GM21825 (cell line): Measurements from ENCODE around the gene MRPL33.

Experiments used
- ATAC-seq: cut with Tn5 transposase; IDR thresholded peaks from one replicate; pipeline ENCODE4 v1.9.1; 2021; ENCODE audit warnings: mild to moderate bottlenecking, moderate library complexity; ENCODE audit not compliant: unreplicated experiment

MRPL33 gene

DNA sequence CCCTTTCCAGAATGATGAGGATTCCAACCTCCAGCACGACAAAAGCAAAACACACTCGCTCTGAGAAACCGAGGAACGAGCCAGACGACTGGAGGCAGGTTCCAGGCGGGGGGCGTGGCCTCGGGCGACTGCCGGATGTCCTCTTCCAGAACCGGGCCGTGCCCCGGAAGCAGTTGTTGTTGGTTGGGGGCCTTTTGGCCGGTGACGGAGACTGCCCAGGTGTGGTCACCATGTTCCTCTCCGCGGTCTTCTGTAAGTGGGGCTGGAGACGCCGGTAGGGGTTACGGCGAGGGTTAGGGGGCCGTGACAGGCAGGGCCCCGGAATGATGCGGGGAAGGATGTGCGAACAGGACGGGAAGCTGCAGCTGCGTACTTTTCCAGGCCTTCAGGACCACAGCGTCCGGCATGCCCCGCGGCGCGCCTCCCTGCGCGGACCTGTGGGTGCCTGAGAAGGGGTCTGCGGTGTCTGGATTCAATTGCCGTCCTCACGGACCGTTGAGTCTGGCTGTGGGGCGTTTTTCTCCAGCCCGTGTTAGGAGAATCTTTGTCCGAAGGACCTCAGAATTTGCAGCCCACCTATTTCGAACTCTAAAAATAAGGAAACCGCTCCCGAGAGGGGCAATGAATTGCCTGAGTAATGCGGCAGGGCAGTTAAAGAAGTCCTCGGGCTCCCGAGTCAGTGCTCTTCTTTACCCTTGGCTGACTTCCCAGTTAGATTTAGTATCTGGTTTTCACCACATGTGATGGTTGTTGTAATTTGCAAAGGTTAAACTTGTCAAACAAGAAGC lies at the start of gene MRPL33:
MRPL33 (plus strand) TSS at position 172 of the 788 bp plus-strand sequence; CDS start at position 231, 59 bp downstream.
- peak; percentile 94 for ATAC-seq

DNA sequence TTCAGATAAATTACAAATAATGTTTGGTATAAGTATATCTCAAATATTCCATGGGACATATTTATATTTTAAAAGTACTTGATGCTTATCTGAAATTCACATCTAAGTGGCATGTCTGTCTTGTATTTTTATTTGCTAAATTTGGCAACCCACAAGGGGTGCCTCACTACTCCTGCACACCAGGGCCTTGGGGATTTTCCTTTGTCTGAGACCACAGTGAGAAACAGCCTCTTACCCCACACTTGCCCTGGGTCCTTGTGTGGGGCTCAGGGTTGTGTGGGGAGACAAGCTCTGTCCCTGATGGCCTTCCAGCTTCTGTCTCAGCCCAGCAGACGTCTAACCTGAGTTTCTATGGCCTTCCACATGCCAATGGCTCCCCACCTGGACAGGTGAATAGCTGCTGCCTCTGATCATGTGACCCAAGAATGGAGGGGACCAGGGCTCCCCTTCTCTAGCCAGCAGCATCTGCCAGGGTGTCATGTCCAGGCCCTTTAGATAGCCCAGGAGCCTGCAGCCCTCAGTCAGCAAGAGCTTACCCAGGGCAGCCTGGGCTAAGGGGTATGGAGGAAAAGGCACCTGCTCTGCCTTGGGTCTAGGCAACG lies 49.5 kb upstream of the MRPL33 start:
- ATAC-seq: no peak

DNA sequence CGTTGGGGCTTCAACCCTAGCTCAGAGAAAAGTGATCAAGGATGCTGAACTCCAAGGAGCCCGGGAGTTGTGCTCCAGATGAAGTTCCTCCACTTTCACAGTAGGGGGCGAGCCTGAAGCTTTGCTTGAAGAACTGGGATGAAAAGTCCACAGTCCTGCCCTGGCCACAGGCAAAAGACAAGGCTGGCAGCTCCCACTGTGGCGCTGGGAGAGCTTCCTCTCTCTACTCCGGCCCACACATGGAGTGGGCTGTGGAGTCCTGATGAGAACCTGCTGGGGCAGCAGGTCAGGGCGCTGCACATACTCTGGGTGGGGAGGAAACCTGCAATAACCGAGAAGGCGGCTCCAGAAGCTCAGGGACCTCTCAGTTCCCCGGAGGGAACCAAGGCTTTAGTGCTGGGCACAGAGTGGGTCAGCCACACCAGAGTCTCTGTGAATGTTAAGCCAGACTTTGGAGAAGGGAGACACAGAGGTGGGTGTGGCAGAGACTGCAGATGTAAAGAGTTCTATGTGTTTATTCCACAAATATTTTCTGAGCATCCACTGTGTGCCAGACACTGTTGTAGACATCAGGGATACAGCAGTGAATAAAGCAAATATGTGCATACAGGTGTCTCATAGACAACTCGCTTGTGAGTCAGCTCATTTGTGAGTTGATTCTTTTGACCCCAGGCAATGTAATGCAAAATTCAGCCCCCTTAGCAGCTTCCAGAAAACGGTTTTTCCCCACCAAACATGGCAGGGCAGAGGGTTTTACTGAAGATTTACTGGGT lies 48.0 kb upstream of the MRPL33 start:
- no peak for ATAC-seq

DNA sequence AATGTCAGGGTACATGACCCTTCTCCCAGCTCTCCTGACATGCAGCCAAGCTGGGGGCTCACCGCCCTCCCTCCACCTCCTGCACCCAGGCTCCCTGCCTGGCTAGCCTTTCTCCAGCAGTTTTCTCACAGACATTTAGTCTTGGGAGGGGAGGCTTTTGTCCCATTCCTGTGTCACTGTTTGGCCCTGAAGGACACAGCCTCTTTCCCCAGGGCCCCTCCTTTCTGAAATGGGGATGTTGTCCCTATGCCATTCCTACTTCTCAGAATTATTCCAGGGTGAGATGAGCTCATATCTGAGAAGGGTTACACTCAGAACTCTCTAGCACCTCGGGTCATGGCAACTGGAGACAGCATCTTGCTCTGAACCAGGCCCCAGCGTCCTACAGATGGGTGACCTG lies 47.3 kb upstream of the MRPL33 start:
- ATAC-seq: no peak

DNA sequence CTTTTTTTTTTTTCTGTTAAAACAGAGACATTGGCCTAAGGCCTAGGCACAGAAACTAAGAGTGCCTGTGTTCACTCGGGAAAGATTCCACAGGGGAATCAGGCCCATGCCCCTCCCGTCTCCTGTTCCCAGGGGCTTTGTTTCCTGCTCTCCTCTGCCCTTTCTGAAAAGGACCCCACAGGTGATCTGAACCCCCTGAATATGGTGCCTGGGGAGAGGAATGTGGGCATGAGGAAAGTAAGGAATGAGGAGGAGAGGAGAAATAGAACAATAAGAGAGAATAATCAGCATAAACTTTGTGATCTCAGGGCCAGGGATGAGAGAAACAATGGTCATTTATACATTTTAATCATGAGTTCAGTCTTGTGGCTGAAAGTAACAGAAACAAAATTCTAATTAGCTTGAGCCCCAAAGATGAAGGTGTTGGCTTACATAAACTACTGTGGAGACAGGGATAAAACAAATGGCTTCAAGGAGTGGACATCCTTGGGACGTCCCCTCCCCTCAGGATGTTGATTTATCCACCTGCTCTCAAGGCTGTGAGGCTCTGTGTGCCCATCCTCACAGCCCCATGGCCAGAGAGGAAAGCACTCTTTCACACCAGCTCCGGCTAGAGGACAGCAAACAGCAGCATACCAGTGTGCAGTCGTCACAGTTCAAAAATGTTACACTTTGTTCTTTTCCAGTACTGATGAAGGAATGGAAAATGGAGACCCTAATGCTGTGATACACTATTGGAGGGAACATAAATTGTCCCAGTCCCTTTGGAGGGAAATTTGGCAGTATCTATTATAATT lies 46.4 kb upstream of the MRPL33 start:
- no peak for ATAC-seq

DNA sequence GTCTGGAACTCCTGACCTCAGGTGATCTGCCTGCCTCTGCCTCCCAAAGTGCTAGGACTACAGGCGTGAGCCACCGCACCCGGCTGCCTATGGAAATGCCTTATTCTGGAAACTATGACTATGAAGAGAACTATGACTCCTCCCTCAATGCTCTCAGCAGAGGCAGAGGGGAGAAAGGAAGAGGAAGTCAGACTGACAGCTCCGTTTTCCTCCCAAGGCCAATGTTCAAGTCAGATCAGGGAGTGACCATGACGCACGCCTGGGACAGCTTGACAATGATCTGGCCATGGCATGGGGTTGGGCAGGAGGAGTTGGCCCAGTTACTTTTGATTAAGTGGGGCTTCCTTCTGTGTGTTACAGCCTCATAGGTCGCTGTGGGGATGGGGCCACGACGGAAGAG lies 44.3 kb upstream of the MRPL33 start:
- no peak for ATAC-seq

DNA sequence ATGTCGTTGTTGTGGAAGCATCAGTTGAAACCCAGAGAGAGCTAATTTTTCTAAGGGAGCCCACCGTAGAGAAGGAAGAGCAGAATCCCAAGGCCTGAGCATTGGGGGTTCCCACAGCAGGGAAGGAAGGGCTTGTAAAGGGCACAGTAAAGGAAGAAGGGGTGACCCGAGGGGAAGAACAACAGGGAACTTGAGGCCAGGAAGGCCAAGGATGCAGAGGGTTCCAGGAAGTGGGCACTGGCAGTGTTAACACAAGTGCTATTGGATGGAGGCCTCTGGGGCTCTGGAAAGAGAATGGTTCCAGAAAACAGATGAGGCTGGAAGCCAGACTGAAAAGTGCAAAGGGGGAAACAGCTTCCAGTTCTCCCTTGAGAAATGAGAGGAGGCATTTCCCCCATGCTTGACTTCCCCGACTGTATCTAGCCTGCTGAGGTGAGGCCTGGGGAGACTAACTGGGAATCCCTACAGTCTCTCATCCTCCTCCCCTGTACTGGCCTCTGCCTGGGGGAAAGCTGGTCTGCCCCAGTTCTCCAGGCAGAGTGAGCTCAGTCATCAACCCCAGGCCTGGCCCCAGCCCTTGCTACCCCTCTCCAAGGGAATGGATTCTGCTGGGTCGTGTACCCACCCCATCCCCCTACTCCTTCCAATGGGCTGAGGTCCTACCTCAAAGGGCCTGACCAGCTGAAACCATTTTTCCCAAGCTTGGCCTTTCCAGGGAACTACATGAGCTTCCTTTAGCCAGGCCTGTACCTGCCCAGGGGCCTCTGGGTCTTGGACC lies 43.2 kb upstream of the MRPL33 start:
- no peak for ATAC-seq

DNA sequence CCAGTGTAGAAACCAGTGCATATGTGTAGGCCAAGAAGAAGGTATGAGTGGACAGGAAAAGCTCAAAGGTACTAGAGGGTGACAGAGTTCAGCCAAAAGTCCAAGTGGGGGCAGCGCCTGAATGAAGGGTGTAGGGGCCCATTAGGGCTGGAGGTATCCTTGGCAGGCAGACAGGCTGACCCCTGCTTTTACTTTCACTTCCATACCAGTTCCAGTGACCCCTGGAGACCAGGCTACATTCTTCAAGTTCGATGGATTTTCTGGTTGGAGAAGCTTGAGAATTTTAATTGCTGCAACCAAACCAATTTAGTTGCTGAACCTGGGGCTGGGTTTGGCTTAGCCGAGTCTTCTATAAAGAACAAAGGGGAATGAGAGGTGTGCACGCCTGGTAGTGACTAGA lies 42.3 kb upstream of the MRPL33 start:
- ATAC-seq: no peak

DNA sequence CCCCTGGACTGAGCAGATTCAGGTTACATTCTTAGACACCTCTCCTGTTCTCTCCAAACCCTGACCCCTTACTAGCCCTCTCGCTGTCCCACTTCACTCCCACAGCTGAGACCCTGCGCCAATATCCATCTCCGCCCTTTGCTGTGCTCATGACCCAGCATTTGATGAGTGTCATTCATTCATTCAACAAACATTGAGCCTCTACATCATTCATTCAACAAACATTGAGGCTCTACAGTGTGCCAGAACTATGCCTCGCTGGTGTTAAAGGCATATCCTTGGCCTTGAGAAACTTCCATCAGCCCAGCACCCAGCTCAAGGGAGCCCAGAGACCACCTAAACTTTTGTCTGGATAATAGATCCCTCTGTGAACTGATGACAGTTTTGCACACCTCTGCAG lies 41.9 kb upstream of the MRPL33 start:
- ATAC-seq: no peak

DNA sequence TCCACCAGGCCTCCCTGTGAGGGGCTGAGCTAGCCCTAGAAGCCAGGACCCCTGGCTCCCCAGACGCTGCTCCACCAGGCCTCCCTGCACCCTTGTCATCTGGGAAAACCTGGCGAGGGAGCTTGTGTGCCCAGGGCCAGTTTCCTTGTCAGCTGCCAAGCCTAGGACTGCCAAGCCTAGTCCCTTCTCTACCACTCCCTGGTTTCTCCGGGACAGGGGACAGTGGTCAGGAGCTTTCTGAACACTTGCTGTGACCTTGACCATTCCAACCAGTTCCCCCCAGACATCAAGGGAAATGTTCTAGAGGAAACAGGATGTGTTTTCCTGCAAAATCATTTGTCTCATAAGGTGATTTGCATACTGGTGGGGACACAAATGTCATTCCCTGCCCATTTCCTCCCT lies 41.3 kb upstream of the MRPL33 start:
- no peak for ATAC-seq

DNA sequence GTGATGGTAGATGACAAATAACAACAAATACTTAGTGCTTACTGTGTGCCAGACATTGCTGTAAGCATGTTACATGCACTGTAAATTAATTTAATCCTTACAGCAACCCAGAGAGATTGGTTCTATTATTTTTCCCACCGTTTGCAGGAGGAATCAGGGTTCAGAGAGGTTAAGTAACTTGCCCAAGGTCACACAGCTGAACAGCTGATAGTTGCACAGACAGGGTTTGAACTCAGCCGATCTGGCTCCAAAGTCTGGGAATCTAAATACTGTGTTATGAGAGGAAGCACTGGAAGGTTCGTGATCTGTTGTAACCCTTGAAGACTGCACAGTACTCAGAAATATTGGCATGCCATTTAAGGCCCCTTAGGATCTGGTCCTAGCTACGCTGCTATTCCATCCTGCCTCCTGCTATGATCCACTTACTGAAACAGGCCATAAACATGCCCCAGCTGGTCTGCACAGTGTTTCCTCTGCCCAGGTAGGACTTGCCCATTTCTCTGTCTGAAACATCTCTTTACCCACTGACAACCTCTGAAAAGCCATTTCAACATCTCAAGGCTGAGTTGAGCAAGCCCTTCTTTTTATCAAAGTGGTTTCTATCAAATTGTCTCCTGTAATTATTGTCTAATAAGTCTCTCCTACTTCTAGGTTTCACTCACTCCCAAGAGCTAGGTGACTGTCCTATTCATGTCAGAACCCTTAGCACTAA lies 40.4 kb upstream of the MRPL33 start:
- no peak for ATAC-seq

DNA sequence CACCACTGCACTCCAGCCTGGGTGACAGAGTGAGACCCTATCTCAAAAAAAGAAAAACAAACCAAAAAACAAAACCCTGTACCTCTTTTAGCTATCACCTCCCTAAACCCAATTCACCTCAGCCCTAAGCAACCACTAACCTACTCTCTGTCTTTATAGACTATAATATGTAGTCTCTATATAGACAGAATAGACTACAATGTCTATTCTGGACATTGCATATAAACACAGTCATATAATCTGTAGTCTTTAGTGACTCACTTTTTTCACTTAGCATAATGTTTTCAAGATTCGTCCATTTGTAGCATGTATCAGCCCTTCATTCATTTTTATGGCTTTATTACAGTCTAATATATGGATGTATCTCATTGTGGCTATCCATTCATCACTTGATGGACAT lies 37.2 kb upstream of the MRPL33 start:
- ATAC-seq: no peak

DNA sequence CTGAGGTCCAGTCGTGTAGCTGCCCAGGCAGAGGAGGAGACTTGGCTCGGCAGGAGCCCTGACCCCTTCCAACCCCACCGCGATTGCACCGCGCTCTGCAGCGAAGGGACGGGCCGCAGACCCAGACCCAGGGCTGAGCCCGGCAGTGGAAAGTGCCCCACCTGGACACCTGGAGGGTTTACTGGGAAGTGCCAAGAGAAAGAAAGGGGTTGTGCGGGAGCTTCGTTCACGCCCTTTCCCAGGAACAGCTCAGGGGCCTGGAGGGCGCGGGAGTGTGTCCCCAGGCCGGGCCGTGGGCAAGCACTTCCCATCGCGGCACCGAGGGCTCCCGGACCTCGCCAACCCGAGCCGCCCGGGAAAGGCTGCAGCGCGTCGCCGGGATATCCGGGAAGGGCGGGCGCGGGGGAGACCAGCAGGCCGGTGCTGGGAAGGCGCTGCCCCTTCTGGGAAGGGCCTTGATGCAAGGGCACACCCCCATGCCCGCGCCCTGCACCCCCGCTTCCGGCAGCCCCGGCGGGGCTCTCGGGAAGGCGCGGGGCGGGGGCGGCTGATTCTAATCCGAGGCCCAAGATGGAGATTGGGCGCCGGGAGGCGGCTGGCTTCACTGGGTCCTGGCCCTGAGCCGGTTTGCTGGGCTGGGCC lies 36.1 kb upstream of the MRPL33 start:
- ATAC-seq: no peak

DNA sequence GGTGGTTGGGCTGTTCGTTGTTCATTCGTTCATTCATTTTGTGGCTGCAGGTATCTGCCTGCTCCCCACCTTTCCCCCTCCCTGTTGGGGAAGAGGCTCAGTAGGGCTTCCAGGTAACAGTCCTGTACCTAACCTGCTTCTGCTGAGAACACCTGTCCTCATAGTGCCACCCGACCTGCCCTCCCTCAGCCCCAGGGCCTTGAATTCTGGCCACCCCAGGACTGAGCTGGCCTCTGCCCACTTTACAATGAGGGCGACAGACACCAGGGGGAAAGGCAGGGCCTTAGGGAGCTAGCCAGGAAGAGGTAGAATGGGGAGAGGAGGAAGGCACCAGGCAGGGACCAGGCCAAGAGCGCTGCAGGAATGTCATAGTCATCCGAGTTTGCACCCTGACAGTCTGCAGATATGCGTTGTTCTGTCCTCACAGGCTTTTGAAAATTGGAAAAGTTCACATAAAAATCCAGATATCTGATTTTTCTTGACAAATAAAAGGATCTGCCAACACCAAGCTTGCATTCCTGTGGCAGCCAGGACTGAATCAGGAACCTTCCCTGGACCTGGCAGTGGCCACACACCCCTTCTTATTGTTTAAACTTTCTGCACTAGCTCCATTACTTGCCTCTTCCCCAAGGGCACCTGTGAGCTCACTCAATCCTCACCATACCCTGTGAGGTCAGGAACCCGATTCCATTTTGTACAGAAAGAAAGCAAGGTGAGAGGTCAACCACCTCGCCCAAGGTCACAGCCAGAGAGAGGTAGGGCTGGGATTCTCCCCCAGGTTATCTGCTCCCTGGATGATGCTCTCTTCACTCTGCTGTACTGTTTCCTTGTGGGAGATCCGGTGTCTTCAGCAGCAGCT lies 35.3 kb upstream of the MRPL33 start:
- no peak for ATAC-seq

DNA sequence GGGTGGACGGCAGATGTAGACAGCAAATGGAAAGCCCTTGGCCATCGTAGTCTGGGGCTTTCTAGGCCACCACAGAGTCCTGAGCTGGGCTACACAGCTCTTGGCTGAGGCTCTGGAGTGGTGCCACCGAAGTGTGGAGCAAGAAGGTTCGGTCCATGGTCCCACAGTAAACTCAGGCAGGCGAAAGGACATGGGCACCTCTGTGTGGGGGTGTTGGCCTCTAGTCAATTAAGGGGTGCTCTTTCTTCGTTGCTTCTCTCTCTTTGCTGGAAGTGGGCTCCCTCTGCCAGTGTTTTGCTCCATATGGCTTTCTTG lies 34.7 kb upstream of the MRPL33 start:
- ATAC-seq: no peak

DNA sequence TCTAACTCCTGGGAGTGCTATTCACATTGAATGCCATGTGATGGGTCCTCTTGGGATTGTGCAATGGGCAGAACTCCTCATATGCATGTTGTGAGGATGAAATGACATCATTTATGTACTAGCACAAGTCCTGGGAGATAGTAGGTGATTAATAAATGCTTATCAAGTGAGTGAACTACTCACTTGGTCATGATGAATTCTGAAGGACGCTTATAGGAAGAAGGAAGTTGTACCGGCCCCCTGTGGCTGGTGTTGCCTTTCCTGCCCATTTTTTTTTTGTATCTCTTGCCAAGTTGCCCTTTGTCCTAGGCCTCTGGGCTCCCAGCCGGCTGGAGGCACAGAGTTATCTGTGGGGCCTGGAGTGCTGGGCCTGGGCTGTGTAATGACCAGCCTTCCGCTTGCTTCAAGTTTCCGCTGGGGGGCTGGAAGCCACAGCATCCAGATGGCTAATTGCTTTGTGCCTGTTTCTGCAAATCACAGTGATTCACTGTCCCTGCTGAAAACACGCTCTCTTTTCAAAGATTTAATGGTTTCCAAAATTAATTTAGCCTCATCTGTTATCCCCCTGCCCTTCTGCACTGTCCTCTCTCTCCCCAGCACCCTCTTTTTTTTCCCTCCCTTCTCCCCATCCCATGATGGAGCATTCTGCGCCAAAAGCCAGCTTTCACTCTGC lies 33.7 kb upstream of the MRPL33 start:
- no peak for ATAC-seq

DNA sequence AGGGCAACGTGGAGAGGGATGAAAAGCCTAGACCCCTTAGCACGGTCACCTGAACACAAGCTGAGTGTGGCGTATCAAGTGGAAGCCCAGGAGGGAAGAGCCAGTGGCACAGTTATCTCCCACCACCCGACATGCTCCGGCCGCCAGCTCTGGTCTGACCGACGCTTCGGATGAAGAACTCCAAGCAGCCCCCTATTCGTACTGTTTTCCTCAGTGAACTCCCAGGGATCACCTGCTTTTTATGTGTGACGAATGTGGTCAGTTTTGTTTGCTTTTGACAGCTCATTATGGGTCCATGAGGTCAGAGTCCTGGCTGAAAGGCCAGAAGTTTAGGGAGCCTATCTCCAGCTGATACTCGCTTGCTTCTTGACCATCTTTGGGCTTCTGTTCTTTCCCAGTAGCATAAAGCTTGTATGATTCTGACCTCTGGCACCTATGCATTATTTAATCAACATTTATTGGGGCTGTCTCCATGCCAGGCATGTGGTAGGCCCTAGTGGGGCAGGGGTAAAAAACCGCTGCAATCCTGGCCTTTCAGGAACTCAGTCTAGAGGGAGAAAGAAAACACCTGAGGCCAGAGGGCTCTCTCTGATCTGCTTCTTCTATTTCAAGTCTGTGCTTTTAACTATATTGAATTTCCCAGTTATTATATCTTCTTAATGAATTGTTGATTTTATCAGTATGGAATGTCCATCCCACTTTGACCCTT lies 33.0 kb upstream of the MRPL33 start:
- no peak for ATAC-seq

DNA sequence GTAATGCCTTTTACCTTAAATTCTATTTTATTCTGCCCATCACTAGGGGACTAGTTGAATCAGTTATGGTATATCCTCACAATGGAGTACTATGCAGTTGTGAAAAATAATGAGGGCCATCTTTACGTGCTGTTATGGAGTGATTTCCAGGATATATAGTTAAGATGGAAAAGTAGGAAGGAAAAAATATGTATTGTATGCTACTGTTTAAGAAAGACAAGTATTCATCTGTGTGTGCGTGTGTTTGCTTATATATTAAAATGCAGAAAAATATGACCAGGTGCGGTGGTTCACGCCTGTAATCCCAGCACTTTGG lies 32.5 kb upstream of the MRPL33 start:
- ATAC-seq: no peak
